Measurements from ENCODE around the gene RECQL5.

DNA sequence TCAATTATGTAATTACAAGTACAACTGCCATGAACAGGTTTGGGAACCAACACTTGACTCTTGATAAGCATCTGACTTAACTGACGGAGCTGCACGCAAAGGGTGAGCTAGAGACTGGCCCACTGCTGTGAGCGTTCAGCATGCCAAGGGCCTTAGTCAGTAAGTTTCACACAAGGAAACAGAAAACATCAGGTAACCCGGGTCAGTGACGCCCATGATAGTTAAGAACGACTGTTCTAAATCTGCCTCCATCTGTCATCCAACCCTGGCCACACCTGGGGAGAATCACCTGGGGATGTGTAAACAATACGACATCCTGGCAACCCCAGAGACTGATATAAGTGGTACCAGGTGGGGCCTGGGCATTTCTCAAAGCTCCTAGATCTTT lies 21.5 kb downstream of the RECQL5 start:
- TF ChIP-seq ZNF274 (IDR thresholded peaks at IDR 0.05; ENCODE audit: low read depth, low read length) (no peak), YY1 (IDR thresholded peaks at IDR 0.05; ENCODE audit: insufficient read depth, insufficient read length) (no peak), SUZ12 (IDR thresholded peaks at IDR 0.05; ENCODE audit: extremely low read depth, insufficient read depth, insufficient read length) (no peak)

Data from NT2/D1 (cell line).